GM12878 (cell line): ENCODE measurements around the gene BARD1. TPM values are rescaled to one million over a fixed set of nuclear protein-coding genes. Genes with fewer than 3 reads are reported as not detected.

Source experiments
- ATAC-seq: fragments of 200-7000 bp; cut with Tn5 transposase; 3 replicates; pipeline ENCODE4 v1.9.1; 2020; ENCODE audit warnings: mild to moderate bottlenecking, moderate library complexity
- BruUV-seq: library from RNA; stranded (reverse); fragments of 400-500 nt; replicated peaks from 2 replicates; lab custom pipeline; 2021; lab: Mats Ljungman, UMichigan
- CTCF ChIA-PET: fragments of 300-600 bp; sonication (Branson Sonifier 250); formaldehyde crosslinking; extraction: SDS; loops from one replicate; lab custom pipeline; 2021; ENCODE audit warnings: inconsistent platforms; lab: Yijun Ruan, JAX
- POLR2A ChIA-PET: fragments of 350-600 bp; formaldehyde crosslinking; extraction: SDS; loops from one replicate; lab custom pipeline; 2021; ENCODE audit warnings: inconsistent platforms; lab: Charles Lee
- RAD21 ChIA-PET: fragments of 300-600 bp; sonication (Branson Sonifier 250); formaldehyde crosslinking; loops from one replicate; lab custom pipeline; 2023; ENCODE audit warnings: antibody characterized with exemption; ENCODE audit not compliant: unreplicated experiment; lab: Charles Lee
- SMC1A ChIA-PET: fragments of 300-600 bp; sonication (Branson Sonifier 250); formaldehyde crosslinking; loops from one replicate; lab custom pipeline; 2023; ENCODE audit not compliant: unreplicated experiment, uncharacterized antibody; lab: Charles Lee
- DNase-seq: peaks from one replicate; pipeline ENCODE4 v3.0.0-alpha.2; 2011; ENCODE audit warnings: low read depth, low spot score
- FAIRE-seq: peaks from 3 replicates; lab custom pipeline; 2011; peaks lifted over from hg19 to GRCh38; lab: Jason Lieb, UNC
- H2AFZ ChIP-seq: 2 replicates; pipeline ENCODE4 v1.6.0; 2011; ENCODE audit warnings: low read depth, low read length, control low read depth; ENCODE audit not compliant: control insufficient read depth
- H3K27ac ChIP-seq: 2 replicates; pipeline ENCODE4 v1.5.1; 2011; ENCODE audit warnings: control low read depth; ENCODE audit not compliant: control insufficient read depth, insufficient read depth
- H3K27me3 ChIP-seq, 2 experiments: replicated peaks in 1 of 2; 2 replicates each; pipeline versions ENCODE4 v1.6.0 to v1.6.1; 2011; ENCODE audit warnings: low read length in 1 of 2; ENCODE audit not compliant: control insufficient read depth in 2 of 2, insufficient read depth in 2 of 2
- H3K36me3 ChIP-seq, 2 experiments: 2 replicates each; pipeline ENCODE4 v1.5.1; 2011; ENCODE audit warnings: low read length in 1 of 2; ENCODE audit not compliant: control insufficient read depth in 2 of 2, insufficient read depth in 2 of 2
- H3K4me1 ChIP-seq: 2 replicates; pipeline ENCODE4 v1.6.1; 2011; ENCODE audit warnings: mild to moderate bottlenecking, low read length, moderate library complexity, mixed read lengths; ENCODE audit not compliant: control insufficient read depth, insufficient read depth
- H3K4me2 ChIP-seq: 2 replicates; pipeline ENCODE4 v1.6.0; 2011; ENCODE audit warnings: control low read depth; ENCODE audit not compliant: control insufficient read depth, insufficient read depth
- H3K4me3 ChIP-seq: fragments of 200-600 bp; sonication (generic); 2 replicates; pipeline ENCODE4 v1.5.1; 2016
- H3K79me2 ChIP-seq: 2 replicates; pipeline ENCODE4 v1.6.0; 2011; ENCODE audit warnings: low read length; ENCODE audit not compliant: control insufficient read depth, insufficient read depth
- H3K9ac ChIP-seq: 2 replicates; pipeline ENCODE4 v1.8.0; 2011; ENCODE audit warnings: low read length, control low read depth, mixed read lengths; ENCODE audit not compliant: control insufficient read depth, insufficient read depth
- H3K9me3 ChIP-seq: replicated peaks from 3 replicates; pipeline ENCODE4 v1.5.1; 2011; ENCODE audit warnings: mild to moderate bottlenecking, low read length; ENCODE audit not compliant: control insufficient read depth, insufficient read depth
- H4K20me1 ChIP-seq: 2 replicates; pipeline ENCODE4 v1.6.0; 2011; ENCODE audit not compliant: control insufficient read depth, insufficient read depth
- BACH1 ChIP-seq: fragments of 450-650 bp; IDR thresholded peaks from 2 replicates; pipeline ENCODE4 v1.6.1; 2017; ENCODE audit warnings: mild to moderate bottlenecking, borderline replicate concordance
- BCL11A ChIP-seq: IDR thresholded peaks from 2 replicates; pipeline ENCODE4 v1.6.1; 2011; ENCODE audit warnings: low read depth, low read length
- CREB1 ChIP-seq: IDR thresholded peaks from 2 replicates; pipeline ENCODE4 v1.6.1; 2012; ENCODE audit warnings: low read depth, mild to moderate bottlenecking, inconsistent platforms
- EGR1 ChIP-seq, 2 experiments: IDR thresholded peaks; 1 replicate in 1 of 2; 2 replicates in 1 of 2; pipeline ENCODE4 v1.6.1; 2011 to 2012; ENCODE audit warnings: low read depth in 2 of 2, low read length in 2 of 2, borderline replicate concordance in 1 of 2, mild to moderate bottlenecking in 1 of 2, moderate library complexity in 1 of 2
- SIX5 ChIP-seq: IDR thresholded peaks from 2 replicates; pipeline ENCODE4 v1.6.1; 2011; ENCODE audit warnings: mild to moderate bottlenecking, low read depth, low read length, moderate library complexity; ENCODE audit not compliant: severe bottlenecking
- SREBF1 ChIP-seq: IDR thresholded peaks from 2 replicates; pipeline ENCODE4 v1.6.1; 2012; ENCODE audit warnings: mild to moderate bottlenecking, low read length
- WGBS: methylation state at CpG from one replicate; pipeline ENCODE4 v1.1.6; 2016; ENCODE audit warnings: low lambda C conversion rate; ENCODE audit not compliant: insufficient replicate concordance, insufficient coverage; ENCODE audit errors: missing lambda C conversion rate; 5-methylcytosine and 5-hydroxymethylcytosine counted together
- in situ Hi-C: fragments of 300-500 bp; cut with MboI; formaldehyde crosslinking; loops from 9 replicates; pipeline ENCODE4 v1.14.3; 2018; ENCODE audit warnings: mixed read lengths
- intact Hi-C: fragments of 100-400 bp; cut with micrococcal nuclease; formaldehyde crosslinking; loops from one replicate; pipeline ENCODE4 v1.14.2; 2022; ENCODE audit not compliant: unreplicated experiment
- polyA plus RNA-seq, 11 experiments: library from polyadenylated mRNA; depleted of rRNA in 4 of 11; unstranded in 6 of 11; stranded (reverse) in 5 of 11; fragments of >200 nt; fragmentation: Nextera tagmentation in 4 of 11; fragmentation: Illumina TruSeq in 1 of 11; extraction: Ambion mirVana in 4 of 11; extraction: Trizol in 1 of 11; gene quantifications; 1 replicate in 1 of 11; 2 replicates in 10 of 11; pipeline versions ENCODE4 v1.2.1 to v1.2.3, GENCODE V29; 2011 to 2016; ENCODE audit warnings: inconsistent platforms in 2 of 11, missing spikeins in 2 of 11, low read depth in 1 of 11
- total RNA-seq, 4 experiments: library from RNA; depleted of rRNA in 3 of 4; stranded (reverse); fragments of >200 nt in 3 of 4; fragmentation: Illumina TruSeq in 1 of 4; extraction: Trizol in 1 of 4; gene quantifications; 2 replicates each; pipeline versions ENCODE4 v1.2.1 to v1.2.3, GENCODE V29; 2013 to 2021
- TF ChIP-seq, protein P1 (sequence below): fragments of 450-650 bp; IDR thresholded peaks from 2 replicates; pipeline ENCODE4 v1.6.1; 2016; ENCODE audit warnings: mild to moderate bottlenecking, moderate library complexity, borderline replicate concordance
- TF ChIP-seq, protein P2 (sequence below): fragments of 450-650 bp; IDR thresholded peaks from 2 replicates; pipeline ENCODE4 v1.6.1; 2017; ENCODE audit warnings: mild to moderate bottlenecking, low read depth, inconsistent platforms; ENCODE audit not compliant: poor library complexity, severe bottlenecking
- TF ChIP-seq, protein P3 (sequence below): fragments of 450-650 bp; IDR thresholded peaks from 2 replicates; pipeline ENCODE4 v1.6.1; 2017; ENCODE audit warnings: mild to moderate bottlenecking, moderate library complexity
- TF ChIP-seq, protein P4 (sequence below): fragments of 450-650 bp; IDR thresholded peaks from 2 replicates; pipeline ENCODE4 v1.6.1; 2016; ENCODE audit warnings: mild to moderate bottlenecking

The BARD1 gene
- total and polyA plus RNA-seq, 10 of the 15 experiments (the other 5 are each of a cell fraction or from before 2014, with no cell fraction given), result 15.3 to 45.7 (median 31.6) TPM

DNA sequence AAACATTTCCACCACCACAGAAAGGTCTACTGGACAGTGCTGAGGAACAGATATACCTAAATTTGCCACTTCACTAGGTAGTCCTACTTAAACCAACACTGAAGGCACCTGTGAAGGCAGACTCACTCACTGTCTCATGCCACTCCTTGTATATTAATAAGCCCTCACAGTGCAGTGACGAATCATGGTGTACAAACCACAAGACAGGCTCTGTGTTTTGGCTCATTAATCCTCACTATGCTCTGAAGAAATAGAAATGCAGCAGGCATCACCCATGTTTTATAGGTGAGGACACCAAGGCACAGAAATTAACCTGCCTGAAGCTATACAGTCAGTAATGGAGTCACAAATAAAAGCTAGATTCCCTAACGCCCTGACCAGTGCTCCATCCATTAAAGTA, 44.3 kb downstream of the BARD1 start:
- H2AFZ ChIP-seq, result no peak overlapping the region
- POLR2A ChIA-PET, result no interaction called here
- SMC1A ChIA-PET, result no interaction called here
- no peaks in the 10 kb centered on the region for H3K9me3 ChIP-seq
- BruUV-seq, result no TSS peak
- H3K27me3 ChIP-seq, result no peaks in the 10 kb centered on the region
- H4K20me1 ChIP-seq, result no peaks in the 10 kb centered on the region
- no peaks in the 10 kb centered on the region for H3K4me1 ChIP-seq
- CTCF ChIA-PET, result interaction anchor here (0.5 kb wide), 1 partner anchor 674 kb away, joined by 4 read pairs; no protein-coding TSS in a partner anchor
- intact Hi-C loops (no loop called here), in situ Hi-C loops (no loop called here)
- no peaks in the 10 kb centered on the region for H3K79me2 ChIP-seq
- ATAC-seq (no peak; the same call in 2 of the 3 replicates), FAIRE-seq (no peak), DNase-seq (no peak)
- 92% methylated on average over 2 of the region's 2 CpGs for WGBS
- no peak overlapping the region for H3K27ac ChIP-seq
- TF ChIP-seq BCL11A (no peak), BACH1 (no peak), SREBF1 (no peak), SIX5 (no peak), EGR1 (IDR thresholded peaks at IDR 0.05; ENCODE audit: borderline replicate concordance in 1 of 2, low read depth in 2 of 2, low read length in 2 of 2) (no peak), CREB1 (no peak)
- TF ChIP-seq, protein P1, sequence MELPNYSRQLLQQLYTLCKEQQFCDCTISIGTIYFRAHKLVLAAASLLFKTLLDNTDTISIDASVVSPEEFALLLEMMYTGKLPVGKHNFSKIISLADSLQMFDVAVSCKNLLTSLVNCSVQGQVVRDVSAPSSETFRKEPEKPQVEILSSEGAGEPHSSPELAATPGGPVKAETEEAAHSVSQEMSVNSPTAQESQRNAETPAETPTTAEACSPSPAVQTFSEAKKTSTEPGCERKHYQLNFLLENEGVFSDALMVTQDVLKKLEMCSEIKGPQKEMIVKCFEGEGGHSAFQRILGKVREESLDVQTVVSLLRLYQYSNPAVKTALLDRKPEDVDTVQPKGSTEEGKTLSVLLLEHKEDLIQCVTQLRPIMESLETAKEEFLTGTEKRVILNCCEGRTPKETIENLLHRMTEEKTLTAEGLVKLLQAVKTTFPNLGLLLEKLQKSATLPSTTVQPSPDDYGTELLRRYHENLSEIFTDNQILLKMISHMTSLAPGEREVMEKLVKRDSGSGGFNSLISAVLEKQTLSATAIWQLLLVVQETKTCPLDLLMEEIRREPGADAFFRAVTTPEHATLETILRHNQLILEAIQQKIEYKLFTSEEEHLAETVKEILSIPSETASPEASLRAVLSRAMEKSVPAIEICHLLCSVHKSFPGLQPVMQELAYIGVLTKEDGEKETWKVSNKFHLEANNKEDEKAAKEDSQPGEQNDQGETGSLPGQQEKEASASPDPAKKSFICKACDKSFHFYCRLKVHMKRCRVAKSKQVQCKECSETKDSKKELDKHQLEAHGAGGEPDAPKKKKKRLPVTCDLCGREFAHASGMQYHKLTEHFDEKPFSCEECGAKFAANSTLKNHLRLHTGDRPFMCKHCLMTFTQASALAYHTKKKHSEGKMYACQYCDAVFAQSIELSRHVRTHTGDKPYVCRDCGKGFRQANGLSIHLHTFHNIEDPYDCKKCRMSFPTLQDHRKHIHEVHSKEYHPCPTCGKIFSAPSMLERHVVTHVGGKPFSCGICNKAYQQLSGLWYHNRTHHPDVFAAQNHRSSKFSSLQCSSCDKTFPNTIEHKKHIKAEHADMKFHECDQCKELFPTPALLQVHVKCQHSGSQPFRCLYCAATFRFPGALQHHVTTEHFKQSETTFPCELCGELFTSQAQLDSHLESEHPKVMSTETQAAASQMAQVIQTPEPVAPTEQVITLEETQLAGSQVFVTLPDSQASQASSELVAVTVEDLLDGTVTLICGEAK, result no peak
- TF ChIP-seq, protein P2, sequence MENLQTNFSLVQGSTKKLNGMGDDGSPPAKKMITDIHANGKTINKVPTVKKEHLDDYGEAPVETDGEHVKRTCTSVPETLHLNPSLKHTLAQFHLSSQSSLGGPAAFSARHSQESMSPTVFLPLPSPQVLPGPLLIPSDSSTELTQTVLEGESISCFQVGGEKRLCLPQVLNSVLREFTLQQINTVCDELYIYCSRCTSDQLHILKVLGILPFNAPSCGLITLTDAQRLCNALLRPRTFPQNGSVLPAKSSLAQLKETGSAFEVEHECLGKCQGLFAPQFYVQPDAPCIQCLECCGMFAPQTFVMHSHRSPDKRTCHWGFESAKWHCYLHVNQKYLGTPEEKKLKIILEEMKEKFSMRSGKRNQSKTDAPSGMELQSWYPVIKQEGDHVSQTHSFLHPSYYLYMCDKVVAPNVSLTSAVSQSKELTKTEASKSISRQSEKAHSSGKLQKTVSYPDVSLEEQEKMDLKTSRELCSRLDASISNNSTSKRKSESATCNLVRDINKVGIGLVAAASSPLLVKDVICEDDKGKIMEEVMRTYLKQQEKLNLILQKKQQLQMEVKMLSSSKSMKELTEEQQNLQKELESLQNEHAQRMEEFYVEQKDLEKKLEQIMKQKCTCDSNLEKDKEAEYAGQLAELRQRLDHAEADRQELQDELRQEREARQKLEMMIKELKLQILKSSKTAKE, result no peak
- TF ChIP-seq, protein P3, sequence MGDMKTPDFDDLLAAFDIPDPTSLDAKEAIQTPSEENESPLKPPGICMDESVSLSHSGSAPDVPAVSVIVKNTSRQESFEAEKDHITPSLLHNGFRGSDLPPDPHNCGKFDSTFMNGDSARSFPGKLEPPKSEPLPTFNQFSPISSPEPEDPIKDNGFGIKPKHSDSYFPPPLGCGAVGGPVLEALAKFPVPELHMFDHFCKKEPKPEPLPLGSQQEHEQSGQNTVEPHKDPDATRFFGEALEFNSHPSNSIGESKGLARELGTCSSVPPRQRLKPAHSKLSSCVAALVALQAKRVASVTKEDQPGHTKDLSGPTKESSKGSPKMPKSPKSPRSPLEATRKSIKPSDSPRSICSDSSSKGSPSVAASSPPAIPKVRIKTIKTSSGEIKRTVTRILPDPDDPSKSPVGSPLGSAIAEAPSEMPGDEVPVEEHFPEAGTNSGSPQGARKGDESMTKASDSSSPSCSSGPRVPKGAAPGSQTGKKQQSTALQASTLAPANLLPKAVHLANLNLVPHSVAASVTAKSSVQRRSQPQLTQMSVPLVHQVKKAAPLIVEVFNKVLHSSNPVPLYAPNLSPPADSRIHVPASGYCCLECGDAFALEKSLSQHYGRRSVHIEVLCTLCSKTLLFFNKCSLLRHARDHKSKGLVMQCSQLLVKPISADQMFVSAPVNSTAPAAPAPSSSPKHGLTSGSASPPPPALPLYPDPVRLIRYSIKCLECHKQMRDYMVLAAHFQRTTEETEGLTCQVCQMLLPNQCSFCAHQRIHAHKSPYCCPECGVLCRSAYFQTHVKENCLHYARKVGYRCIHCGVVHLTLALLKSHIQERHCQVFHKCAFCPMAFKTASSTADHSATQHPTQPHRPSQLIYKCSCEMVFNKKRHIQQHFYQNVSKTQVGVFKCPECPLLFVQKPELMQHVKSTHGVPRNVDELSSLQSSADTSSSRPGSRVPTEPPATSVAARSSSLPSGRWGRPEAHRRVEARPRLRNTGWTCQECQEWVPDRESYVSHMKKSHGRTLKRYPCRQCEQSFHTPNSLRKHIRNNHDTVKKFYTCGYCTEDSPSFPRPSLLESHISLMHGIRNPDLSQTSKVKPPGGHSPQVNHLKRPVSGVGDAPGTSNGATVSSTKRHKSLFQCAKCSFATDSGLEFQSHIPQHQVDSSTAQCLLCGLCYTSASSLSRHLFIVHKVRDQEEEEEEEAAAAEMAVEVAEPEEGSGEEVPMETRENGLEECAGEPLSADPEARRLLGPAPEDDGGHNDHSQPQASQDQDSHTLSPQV, result no peak
- TF ChIP-seq, protein P4, sequence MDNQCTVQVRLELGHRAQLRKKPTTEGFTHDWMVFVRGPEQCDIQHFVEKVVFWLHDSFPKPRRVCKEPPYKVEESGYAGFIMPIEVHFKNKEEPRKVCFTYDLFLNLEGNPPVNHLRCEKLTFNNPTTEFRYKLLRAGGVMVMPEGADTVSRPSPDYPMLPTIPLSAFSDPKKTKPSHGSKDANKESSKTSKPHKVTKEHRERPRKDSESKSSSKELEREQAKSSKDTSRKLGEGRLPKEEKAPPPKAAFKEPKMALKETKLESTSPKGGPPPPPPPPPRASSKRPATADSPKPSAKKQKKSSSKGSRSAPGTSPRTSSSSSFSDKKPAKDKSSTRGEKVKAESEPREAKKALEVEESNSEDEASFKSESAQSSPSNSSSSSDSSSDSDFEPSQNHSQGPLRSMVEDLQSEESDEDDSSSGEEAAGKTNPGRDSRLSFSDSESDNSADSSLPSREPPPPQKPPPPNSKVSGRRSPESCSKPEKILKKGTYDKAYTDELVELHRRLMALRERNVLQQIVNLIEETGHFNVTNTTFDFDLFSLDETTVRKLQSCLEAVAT, result no peak
- H3K9ac ChIP-seq, result no peak overlapping the region
- RAD21 ChIA-PET, result no interaction called here
- H3K4me3 ChIP-seq, result no peak overlapping the region
- no peak overlapping the region for H3K4me2 ChIP-seq
- H3K36me3 ChIP-seq, result peaks cover 2 to 24% of the 10 kb centered on the region in 2 experiments; a peak in 3 of 4 replicates
